GM21447 (cell line): ENCODE measurements around the gene STRBP.
"Not testable (repeated sequence)": the region's sequence is repeated elsewhere in the genome, so short reads cannot be mapped to it uniquely, and the experiment has no call there.

ENCODE experiments used
- ATAC-seq: cut with Tn5 transposase; IDR thresholded peaks from one replicate; pipeline ENCODE4 v1.9.1; 2021; ENCODE audit not compliant: unreplicated experiment

The STRBP gene

DNA sequence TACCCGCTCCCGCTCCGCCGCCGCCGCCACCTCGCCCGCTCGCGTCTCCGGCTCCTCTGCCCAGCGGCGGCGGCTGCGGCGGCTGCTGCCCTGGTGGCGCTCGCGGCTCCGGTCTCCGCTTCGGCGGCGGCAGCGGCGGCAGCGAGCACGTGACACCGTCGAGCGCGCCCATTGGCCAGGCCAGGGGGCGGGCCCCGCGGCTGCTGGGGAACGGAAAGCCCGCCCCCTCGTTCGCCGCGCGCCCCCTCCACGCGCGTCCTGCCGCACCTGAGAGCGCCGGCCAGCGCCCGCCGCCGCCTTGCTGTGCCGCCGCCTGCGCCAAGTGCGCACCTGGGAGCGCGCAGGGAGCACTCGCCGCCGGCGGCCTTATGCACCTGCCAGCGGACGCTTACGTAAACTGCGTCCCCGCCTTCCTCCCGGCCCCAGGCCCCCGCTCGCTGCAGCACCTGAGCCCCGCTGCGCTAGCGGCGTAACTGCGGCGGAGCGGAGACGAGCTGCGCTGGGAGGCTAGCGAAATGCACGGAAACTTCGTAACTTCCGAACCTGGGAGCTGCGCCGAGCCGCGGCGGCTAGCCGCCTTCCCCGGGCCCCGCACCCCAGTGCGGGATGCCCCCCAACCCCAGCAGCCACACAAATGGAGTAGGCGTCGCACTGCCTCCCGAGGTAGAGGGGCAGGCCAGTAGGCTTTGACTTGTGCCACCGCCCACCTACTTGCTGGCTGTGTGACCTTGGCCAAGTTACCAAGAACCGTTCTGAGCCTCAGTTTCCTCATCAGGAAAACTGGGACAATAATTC is at the start of gene STRBP:
TSS of gene STRBP (minus strand) at position 122 of the 795 bp plus-strand sequence. CDS start 84,452 bp downstream, outside the sequence.
- ATAC-seq: peak; percentile 83

- ATAC-seq: no peak
Measured at GRCh38 chr9:123316053-123316718, 47.8 kb upstream of the STRBP start.

GRCh38 chr9:123315635-123316034 is 47.2 kb upstream of the STRBP start:
- no peak for ATAC-seq

- ATAC-seq: no peak
Measured at GRCh38 chr9:123314617-123315016, 46.2 kb upstream of the STRBP start.

- ATAC-seq: no peak
Measured at GRCh38 chr9:123312306-123312877, 44.0 kb upstream of the STRBP start.

- no peak for ATAC-seq
Measured at GRCh38 chr9:123311250-123311752, 42.9 kb upstream of the STRBP start.

DNA sequence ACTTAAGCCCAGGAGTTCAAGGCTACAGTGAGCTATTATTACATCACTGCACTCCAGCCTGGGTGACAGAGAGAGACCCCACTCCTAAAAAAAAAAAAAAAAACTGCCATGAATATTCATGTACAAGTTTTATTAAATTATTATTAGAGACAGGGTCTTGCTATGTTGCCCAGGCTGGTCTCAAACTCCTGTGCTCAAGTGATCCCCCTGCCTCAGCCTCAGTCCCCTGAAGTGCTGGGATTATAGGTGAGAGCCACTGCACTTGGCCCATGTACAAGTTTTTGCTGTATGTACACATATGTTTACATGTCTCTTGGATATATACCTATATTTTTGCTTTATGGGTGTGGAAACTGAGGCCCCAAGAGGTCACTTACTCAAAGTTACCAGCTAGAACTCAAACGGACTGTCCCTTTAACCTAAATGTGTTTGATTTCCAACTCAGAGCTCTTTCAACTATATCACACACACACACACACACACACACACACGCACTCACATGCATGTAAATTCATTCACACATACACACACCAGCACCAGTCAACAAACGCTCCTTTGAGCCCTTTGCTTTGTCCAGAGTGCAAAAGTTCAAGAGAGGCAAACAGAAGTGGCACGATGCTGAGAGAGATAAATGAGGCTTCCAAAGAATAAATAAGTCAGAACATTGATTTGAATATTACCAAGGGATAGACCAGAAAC is 42.3 kb upstream of the STRBP start:
- no peak for ATAC-seq

DNA sequence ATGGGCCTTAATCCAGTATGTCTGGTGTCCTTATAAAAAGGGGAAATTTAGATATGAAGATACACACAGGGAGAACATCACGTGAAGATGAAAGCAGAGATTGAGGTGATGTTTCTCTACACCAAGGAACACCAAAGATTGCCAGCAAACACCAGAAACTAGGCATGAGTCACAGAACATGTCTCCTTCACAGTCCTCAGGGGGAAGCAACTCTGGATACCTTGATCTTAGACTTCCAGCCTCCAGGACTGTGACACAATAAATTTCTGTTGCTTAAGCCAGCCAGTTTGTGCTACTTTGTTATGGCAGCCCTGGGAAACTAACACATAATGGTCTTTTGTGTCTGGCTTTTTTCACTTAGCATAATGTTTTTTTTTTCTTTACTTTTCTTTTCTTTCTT is 41.2 kb upstream of the STRBP start:
- ATAC-seq: no peak

DNA sequence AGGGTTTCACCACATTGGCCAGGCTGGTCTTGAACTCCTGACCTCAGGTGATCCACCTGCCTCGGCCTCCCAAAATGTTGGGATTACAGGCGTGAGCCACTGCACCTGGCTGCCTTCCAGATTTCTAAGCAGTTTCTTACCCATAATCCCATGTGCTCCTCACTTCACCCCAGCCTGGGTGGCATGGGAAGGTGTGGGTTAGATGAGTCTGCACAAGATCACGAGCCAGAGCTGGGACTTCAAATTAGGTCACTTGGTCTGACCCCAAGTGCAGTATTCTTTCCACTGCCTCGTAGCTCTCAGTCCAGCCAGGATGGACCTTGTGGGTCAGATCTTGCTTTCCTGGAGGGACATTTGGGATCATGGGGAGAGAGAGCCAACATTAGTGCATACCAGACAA is 37.5 kb upstream of the STRBP start:
- no peak for ATAC-seq

- no peak for ATAC-seq
Measured at GRCh38 chr9:123304340-123304691, 35.9 kb upstream of the STRBP start.

DNA sequence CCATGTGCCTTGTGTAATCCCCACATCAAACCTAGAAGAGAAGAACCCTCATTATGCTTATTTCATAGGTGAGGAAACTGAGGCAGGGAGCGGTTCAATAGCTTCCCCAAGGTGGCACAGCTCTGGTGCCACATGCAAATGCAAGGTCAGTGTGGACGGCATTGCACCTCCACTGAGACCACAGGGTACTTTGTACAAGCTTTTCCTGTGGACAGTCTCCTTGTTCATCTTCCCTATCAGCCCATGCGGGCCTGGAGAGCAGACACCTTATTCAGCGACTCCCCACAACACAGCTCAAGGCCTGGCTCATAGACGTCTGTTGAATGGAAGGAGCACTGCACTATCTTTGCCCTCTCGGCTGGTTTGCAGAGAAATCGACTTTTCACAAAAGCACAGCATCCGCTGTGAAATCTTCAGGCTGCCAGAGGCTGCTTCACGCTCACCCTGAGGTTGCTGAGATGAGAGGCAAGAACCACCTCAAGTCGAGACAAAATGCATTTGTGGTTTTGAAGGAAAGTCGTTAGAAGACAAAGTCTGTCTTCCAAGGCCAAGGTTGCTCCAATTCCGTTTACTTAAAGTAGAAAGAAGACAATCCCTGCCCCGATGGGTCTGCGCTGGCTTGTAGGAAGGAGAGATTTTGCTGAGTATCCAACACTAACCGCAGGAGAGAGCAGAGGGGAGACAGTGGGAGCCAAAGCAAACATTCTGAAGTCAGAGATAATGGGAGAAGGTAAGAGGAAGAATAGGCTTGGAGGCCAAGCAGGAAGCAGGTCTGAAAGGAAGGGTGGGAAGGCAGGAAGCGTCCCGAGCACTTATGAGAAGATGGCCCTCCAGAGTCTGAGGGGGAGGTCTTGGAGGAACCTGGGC is 34.2 kb upstream of the STRBP start:
- no peak for ATAC-seq

DNA sequence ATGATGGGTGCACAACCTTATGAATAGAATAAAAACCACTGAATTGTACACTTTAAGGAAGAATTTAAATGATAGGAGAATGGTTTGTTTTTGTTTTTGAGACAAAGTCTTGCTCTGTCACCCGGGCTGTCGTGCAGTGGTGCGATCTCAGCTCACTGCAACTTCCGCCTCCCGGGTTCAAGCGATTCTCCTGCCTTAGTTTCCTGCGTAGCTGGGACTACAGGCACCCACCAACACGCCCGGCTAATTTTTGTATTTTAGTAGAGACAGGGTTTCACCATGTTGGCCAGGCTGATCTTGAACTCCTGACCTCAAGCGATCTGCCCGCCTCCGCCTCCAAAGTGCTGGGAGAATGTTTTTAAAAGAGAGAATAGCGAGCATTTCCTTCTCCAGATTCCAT is 33.5 kb upstream of the STRBP start:
- ATAC-seq: not testable (repeated sequence)

DNA sequence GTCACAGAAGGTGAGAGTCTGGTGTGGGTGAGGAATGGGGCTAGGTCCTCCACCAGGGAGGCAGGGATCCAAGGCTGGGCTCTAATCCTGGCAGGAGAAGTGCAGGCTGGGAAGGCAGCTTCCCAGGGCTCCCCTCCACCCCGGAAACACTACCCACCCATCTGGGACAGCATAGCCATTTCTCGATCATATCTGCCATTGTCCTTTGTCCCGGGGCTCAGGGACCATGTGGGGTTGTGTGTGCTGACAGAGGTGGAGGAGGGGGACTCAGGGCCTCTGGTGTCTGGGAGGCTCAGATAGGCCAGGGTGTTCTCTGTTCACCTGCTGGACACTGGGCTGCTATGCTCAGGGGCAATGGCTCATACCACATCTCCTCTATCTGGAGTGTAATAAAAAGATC is 32.2 kb upstream of the STRBP start:
- no peak for ATAC-seq

GRCh38 chr9:123299558-123300126 is 31.3 kb upstream of the STRBP start:
- no peak for ATAC-seq

GRCh38 chr9:123296174-123296573 is 27.8 kb upstream of the STRBP start:
- no peak for ATAC-seq

DNA sequence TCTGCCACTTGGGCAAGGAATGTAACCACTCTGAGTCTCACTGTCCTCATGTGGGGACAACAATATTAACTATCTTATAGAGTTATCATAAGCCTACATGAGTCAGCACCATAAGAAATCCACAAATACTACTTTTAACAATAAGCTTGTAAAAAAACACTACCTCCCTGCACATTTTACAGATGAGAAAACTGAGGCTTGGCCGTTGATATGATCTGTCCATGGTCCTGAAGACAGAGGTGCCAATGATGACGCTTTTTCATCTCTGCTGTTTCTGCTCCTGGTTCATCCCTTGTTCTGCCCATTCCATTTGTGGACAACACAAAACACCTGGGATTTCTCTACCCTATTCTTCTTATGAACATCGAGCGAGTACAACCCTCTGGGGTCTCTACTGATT is 23.4 kb upstream of the STRBP start:
- ATAC-seq: no peak

DNA sequence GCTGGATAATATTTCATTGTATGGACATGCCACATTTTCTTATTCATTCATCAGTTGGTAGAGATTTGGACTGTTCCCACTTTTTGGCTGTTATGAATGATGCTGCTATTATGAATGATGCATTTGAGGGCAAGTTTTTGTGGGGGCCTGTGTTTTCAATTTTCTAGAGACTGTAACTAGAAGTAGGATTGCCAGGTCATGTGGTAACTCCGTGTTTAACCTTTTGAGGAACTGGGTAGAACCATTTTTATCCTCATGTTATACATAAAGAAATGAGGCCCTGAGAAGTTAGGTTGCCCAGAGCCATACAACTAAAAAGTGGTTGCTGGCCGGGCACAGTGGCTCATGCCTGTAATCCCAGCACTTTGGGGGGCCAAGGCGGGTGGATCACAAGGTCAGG is 22.4 kb upstream of the STRBP start:
- ATAC-seq: no peak

DNA sequence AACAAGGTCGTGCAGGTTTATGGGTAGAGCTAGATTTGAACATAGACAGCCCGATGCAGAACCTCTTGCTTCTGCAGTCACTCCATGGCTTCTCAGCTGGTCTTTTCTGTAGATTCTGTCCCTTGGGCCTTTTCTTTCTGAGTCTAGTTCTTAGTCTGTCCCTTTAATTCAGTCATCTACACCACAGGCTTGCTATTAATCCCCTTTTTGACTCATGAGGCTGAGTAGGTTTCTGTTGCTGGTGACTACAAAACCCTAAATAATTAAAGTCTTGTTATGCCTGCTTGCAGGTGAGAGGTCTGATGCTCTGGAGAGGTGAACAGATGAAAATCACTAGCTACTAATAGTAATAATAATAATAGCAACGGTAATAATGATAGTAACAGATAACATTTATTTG is 19.3 kb upstream of the STRBP start:
- ATAC-seq: no peak

DNA sequence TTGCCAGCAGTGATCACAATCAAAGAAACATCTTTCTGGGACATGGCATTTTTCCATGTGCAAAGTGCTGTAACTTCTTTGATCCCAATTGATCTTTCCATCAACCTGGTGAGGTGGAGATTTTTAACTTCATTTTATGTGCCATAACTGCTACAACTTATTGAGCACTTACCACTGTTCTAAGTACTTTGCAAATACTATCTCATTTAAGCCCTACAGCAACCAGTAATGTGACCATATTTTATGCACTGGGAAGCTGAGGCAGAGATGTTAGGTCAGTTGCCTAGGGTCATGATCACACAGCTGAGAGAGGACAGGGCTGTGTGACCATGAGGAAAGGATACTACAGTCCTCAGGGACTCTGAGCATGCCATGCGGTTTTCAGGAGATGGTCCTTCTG is 17.9 kb upstream of the STRBP start:
- no peak for ATAC-seq

DNA sequence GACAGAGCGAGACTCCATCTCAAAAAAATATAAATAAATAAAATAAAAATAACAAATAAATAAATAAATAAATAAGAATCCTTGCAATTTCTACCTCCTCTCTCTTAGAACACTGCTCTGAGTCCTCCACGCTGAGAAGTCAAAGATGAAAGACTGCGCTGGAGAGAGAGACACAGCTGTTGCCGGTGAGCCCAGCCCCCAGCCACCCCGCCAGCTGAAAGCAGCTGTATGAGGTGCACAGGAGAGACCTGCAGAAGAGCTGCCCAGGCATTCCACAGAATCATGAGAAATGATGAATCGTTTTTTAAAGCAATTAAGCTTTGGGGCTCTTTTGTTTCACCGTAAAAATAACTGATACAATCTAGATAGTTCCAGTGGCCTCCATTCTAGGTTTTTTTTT is 16.3 kb upstream of the STRBP start:
- no peak for ATAC-seq
